AG09309 (cell line): ENCODE measurements around the gene PIK3CG.
"Not testable (repeated sequence)": the region's sequence is repeated elsewhere in the genome, so short reads cannot be mapped to it uniquely, and the experiment has no call there.

Source experiments
- DNase-seq: peaks from one replicate; pipeline ENCODE4 v3.0.0-alpha.2; 2010; ENCODE audit warnings: low read depth
- H3K4me3 ChIP-seq: 2 replicates; pipeline ENCODE4 v1.5.1; 2011; ENCODE audit warnings: mild to moderate bottlenecking, low read depth, low read length, moderate library complexity; ENCODE audit not compliant: control insufficient read depth
- TF ChIP-seq, protein P1 (sequence below): IDR thresholded peaks from 2 replicates; pipeline ENCODE4 v1.5.1; 2011; ENCODE audit warnings: mild to moderate bottlenecking, low read depth, low read length, inconsistent platforms; ENCODE audit not compliant: insufficient read depth, control insufficient read depth; ENCODE audit errors: missing control alignments

PIK3CG gene

DNA sequence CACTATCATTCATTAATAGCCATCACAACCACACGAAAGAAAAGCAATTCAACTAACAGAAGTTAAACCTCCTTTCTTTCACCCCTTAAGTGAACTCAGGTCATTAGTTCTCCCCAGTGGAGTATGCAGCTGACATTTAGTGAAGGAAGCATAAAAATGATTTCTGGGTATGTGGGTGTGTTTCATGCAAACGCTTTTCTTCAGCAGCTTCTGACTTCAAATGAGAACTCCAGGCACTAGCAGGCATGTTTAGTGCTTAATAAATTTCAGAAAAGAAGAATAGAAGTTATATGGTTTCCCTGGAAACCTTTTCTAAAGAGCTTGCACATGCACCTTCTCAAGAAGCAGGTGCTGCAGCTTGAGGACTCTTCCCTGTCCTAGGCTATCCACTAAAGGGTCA, 62.5 kb downstream of the PIK3CG start:
- no peak for DNase-seq
- no peak overlapping the region for H3K4me3 ChIP-seq
- TF ChIP-seq, protein P1, sequence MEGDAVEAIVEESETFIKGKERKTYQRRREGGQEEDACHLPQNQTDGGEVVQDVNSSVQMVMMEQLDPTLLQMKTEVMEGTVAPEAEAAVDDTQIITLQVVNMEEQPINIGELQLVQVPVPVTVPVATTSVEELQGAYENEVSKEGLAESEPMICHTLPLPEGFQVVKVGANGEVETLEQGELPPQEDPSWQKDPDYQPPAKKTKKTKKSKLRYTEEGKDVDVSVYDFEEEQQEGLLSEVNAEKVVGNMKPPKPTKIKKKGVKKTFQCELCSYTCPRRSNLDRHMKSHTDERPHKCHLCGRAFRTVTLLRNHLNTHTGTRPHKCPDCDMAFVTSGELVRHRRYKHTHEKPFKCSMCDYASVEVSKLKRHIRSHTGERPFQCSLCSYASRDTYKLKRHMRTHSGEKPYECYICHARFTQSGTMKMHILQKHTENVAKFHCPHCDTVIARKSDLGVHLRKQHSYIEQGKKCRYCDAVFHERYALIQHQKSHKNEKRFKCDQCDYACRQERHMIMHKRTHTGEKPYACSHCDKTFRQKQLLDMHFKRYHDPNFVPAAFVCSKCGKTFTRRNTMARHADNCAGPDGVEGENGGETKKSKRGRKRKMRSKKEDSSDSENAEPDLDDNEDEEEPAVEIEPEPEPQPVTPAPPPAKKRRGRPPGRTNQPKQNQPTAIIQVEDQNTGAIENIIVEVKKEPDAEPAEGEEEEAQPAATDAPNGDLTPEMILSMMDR, result no peak

DNA sequence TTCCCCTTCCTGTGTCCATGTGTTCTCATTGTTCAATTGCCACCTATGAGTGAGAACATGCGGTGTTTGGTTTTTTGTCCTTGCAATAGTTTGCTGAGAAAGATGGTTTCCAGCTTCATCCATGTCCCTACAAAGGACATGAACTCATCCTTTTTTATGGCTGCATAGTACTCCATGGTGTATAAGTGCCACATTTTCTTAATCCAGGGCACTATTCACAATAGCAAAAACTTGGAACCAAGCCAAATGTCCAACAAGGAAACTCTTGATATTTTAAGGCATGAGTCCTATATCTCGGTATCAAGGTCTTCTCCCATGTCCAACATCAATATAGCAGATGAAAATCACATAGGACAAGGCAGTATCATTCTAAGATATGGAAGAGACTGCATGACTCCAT, 64.5 kb downstream of the PIK3CG start:
- H3K4me3 ChIP-seq, DNase-seq: not testable (repeated sequence)

DNA sequence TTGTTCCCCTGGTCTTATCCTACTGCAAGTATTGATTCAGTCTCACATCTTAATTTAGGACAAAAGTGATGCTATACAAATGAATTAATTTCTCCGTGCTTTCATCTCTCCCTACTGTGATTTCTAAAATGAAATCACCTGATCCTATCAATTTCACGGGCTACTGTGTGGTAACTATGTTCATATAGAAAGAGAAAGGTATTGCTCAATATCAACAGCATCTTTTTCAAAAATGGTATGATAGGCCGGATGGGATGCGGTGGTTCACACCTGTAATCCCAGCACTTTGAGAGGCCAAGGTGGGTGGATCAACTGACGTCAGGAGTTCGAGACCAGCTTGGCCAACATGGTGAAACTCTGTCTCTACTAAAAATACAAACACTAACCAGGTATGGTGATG, 71.2 kb downstream of the PIK3CG start:
- no peak overlapping the region for H3K4me3 ChIP-seq
- DNase-seq, result no peak
- TF ChIP-seq, protein P1, result no peak

DNA sequence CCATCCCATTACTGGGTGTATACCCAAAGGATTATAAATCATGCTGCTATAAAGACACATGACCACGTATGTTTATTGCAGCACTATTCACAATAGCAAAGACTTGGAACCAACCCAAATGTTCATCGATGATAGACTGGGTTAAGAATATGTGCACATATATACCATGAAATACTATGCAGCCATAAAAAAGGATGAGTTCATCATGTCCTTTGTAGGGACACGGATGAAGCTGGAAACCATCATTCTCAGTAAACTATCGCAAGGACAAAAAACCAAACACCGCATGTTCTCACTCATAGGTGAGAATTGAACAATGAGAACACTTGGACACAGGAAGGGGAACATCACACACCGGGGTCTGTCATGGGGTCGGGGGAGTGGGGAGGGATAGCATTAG, 73.0 kb downstream of the PIK3CG start:
- not testable (repeated sequence) for H3K4me3 ChIP-seq, DNase-seq

DNA sequence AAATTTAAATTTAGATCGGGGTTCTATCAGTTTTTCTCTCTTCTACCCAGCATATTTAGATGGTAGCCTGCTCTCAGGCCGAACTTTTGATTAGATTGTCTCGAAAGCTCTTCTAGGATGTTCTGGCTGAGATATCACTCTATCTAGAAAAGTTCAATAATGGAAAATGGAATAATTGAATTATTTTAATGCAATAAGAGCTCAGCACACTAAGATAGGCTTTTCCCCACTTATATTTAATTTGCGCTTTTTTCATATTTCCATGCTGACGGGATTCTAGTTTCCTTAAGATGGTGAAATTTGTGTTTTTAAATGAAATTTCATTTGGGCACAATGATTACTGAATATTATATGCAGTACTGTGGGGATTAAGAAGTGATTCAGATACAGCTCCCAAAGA, 73.7 kb downstream of the PIK3CG start:
- no peak overlapping the region for H3K4me3 ChIP-seq
- TF ChIP-seq, protein P1, result no peak
- no peak for DNase-seq

DNA sequence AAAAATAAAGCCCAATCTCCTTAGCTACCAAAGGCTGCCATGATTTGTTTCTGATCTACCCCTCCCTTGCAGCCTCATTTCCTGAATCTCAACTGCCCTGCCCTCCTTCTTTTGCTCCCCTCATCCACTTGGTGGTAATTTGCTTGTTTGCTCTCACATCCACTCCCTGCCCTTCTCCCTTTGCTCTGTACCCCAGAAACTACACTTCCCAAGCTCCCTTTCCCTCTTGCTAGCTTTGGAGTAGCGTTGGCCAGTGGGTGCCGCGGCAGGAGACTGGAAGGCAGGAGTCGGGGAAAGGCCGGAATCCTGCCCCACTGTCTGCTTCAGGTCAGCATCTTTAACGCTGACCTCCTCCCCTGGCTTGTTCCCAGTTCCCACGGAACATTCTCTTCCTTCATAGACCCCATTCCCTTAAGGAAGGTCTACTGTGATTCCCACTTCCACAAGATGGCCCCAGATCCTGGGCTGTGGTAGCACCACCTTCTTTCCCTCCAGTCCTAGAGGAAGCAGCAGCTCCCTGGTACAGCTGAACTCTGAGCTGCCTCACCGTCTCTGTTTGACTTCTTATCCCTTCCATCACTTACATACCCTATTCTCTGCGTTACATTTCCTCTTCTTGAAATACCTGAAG, 79.1 kb downstream of the PIK3CG start:
- no peak overlapping the region for H3K4me3 ChIP-seq
- TF ChIP-seq, protein P1, result no peak
- no peak for DNase-seq

DNA sequence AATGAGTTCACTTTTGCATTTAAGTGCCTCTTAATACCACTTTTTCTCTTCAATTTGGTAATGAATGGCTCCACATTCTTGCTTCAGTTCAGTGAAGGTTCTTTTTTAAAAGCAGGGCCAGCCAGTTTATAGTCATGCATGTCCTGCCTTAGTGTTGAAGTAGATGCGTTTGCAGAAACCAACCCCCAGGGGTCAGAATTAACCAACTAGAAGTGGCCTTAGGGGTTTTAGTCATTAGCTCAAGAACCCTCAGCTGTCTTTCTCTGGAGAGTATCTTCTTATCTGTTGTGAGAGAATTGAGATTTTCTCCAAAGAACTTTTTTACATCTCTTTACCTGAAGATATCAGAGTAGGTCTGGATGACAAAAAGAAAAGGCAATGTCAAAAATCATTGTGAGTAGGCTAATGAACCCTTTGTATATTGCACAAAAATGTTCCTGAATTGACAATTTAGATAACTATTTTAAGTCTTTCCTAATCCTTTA, 82.2 kb downstream of the PIK3CG start:
- TF ChIP-seq, protein P1, result peak; percentile 66
- peak; percentile 45 for DNase-seq
- H3K4me3 ChIP-seq, result no peak overlapping the region
